Epithelial cell of prostate (primary cell): ENCODE results near the gene ATG10.
"Not testable (repeated sequence)": the region's sequence is repeated elsewhere in the genome, so short reads cannot be mapped to it uniquely, and the experiment has no call there.

ENCODE experiments used
- DNase-seq: peaks from one replicate; pipeline ENCODE4 v3.0.0-alpha.2; 2011; ENCODE audit warnings: low read depth, low spot score
- H3K27ac ChIP-seq: fragments of 450-650 bp; 2 replicates; pipeline ENCODE4 v1.5.1; 2017; ENCODE audit warnings: mild to moderate bottlenecking

ATG10 gene

DNA sequence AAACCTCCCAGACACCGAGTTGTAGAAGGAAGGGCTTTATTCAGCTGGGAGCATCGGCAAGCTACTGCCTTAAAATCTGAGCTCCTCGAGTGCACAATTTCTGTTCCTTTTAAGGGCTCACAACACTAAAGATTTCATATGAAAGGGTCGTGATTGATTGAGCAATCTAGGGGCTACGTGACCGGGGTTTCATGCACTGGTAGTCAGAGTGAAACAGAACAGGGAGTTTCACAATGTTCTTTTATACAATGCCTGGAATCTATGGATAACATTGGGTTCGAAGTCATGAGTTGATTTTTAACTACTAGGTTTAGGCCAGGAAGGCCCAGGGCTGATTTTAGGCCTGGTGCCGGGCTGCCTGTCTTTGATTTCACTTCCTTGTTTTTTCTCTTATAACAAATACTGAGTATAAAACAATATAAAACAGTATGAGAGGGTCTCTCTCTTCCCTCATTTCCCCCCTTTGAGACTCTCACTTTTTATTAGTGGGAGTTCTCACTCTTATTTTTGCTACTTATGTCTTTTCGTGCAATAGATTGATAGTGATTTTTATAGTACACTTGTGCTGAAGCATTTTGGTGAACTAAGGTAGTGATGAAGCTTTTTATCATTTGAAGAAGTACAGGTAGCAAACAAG is 295.6 kb downstream of the ATG10 start:
- not testable (repeated sequence) for DNase-seq, H3K27ac ChIP-seq

DNA sequence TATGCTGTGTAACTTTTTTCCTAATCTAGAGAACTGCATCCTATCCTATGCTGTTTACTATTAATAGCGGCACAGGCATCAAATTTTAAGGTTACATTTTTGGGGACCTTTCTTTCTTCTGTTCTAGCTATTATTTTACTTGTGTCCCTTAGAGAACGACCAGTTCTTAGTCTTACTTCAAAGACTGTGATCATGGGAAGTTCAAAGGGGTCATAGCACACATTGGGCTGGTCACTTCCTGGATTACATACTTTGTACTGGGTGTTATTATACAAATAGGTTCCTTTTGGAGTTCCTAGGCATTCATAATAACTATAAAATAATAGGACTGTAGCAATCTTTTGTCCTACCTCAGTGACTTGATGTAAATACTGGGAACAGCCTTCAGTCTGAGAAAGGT is 297.5 kb downstream of the ATG10 start:
- H3K27ac ChIP-seq, DNase-seq: not testable (repeated sequence)

DNA sequence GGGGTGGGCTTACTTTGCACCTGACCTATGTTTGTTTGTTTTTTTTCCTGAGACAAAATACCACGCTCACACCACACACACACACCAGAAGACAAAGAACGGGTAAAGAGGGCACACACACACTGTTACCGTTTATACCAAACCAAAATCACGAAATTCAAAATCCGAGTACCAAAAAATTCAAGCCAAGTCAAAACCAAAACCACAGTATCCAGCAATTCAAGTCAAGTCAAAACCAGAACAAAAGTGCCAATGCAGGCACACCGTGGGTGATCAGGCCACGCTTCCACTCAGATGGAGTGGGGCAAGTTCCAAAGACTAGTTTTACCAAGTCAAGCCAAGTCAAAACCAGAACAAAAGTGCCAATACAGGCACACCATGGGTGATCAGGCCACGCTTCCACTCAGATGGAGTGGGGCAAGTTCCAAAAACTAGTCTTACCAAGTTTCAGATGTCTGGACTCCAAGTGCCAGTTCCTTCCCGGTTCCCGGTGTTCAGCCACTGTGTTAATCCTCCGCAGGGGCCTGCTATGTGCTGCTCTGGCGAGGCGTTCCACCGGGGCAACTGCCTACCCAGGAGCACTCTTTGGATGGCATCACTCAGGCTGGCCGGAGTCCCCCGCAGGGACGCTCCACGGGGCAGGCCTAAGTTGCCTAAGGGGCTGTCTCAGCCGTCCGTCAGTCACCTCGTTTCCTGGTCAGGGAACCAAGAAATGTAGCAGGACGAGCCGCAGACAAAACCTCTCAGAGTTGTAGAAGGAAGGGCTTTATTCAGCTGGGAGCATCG is 300.9 kb downstream of the ATG10 start:
- not testable (repeated sequence) for DNase-seq, H3K27ac ChIP-seq

DNA sequence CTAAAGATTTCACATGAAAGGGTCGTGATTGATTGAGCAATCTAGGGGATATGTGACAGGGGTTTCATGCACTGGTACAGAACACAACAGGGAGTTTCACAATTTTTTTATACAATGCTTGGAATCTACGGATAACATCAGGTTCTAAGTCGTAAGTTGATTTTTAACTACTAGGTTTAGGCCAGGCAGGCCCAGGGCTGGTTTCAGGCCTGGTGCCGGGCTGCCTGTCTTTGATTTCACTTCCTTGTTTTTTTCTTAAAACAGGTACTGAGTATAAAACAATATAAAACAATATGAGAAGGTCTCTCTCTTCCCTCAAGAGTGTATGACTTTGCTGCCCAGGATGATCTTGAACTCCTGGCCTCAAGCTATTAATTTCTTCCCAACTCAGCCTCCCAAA is 301.6 kb downstream of the ATG10 start:
- DNase-seq = not testable (repeated sequence)
- H3K27ac ChIP-seq = peak overlapping the region; percentile 7

DNA sequence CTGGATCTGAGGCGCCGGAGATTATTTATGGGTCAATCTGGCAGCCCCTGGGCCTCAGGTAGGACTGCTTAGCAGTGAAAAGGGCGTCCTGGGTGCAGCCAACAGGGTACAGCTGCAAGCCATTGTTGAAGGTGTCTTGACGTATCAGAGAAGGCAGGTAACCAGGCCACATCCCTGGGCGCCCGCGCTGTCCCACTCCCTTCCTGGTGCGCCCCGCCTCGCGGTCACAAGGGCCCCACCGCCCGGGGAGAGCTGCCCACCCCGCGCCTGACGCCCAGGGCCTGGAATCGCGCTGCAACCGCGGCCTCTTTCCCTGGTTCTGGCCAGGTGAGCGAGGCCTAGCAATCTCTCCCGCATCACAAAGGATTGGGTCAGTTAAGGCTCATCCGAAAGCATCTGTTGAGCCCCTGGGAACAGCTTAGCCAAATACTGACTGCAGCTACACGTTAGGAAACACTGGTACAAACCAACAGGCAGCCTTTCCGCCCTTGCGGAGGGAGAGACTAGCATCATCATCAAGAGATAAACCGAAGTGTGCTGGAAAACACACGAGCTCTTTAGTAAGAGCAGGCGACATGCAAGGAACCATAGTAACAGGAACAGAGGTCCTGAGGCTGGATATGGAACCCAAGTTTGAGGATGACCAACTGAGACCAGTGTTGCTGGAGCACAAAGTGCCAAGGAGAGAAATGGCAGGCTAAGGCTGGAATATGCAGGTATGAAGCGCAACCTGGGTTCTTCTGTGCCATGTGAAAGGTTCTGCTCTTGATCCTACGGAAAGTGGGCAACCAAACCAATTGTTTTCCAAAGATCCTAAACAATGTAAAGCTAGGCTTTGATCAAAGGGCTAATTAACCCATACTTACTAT is 302.8 kb downstream of the ATG10 start:
- H3K27ac ChIP-seq = no peak overlapping the region
- DNase-seq = no peak

DNA sequence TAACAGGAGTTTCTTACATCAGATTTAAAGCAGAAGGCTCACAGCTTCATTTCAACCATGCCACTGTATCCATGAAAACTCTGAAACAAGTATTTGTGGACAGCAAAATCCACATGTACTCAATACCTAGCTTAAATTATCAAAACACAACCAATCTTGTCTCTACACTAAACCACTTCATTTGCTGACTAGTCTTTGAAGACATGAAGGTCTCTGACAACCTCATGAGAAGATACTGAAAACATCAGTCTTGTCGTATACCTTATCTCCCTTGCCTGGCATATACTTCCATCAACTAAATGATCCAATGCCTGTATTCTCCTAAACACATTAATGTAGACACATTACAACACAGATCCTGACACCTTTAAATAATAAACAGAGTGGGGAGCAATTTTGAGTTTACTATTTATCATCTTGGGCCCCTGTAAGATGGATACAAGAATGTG is 303.4 kb downstream of the ATG10 start:
- DNase-seq = no peak
- no peak overlapping the region for H3K27ac ChIP-seq

DNA sequence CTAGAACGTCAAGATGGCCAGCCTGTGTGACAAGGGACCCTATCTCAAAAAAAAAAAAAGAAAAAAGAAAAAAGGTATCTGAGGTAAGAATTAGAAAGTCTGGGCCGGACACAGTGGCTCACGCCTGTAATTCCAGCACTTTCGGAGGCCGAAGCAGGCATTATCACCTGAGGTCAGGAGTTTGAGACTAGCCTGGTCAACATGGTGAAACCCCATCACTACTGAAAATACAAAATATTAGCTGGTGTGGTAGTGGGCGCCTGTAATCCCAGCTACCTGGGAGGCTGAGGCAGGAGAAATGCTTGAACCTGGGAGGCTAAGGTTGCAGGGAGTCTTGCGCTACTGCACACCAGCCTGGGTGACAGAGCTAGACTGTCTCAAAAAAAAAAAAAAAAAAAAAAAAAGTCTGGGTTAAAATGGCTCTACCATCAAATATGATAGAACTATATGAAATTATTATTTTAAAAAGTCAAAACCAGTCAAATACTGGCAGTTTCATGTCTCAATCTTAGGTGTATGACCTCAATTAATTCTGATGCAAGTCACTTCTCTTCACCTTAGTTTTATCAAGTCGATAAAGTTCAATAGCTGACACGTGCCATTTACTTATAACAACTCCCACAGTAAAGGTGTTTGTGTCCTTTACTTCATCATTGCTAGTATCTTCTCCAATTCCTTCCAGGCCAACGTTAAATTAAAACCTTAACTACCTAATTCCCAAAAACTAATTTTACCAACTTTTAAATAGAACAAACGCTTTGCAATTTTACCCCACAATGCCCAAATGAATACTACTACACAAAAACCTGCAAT is 305.2 kb downstream of the ATG10 start:
- peak overlapping the region; percentile 75 for H3K27ac ChIP-seq
- DNase-seq = no peak

DNA sequence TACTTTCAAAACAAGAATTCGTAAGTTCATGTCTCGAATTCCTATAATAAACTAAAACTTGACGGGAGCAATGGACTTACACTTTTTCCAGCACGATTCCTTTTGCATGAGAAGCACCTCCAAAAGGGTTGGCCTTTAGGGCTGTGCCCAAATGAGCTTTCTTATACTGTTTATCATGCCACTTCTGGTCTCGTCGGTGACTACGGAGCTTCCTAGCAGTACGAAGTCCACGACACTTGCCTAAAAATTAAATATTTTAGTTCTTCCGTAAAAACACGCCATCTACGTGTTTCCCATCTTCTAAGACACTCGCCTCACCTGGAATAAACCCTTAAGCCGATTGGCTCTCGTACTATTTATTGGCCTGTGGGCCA is 305.8 kb downstream of the ATG10 start:
- peak overlapping the region; percentile 75 for H3K27ac ChIP-seq
- DNase-seq = no peak

DNA sequence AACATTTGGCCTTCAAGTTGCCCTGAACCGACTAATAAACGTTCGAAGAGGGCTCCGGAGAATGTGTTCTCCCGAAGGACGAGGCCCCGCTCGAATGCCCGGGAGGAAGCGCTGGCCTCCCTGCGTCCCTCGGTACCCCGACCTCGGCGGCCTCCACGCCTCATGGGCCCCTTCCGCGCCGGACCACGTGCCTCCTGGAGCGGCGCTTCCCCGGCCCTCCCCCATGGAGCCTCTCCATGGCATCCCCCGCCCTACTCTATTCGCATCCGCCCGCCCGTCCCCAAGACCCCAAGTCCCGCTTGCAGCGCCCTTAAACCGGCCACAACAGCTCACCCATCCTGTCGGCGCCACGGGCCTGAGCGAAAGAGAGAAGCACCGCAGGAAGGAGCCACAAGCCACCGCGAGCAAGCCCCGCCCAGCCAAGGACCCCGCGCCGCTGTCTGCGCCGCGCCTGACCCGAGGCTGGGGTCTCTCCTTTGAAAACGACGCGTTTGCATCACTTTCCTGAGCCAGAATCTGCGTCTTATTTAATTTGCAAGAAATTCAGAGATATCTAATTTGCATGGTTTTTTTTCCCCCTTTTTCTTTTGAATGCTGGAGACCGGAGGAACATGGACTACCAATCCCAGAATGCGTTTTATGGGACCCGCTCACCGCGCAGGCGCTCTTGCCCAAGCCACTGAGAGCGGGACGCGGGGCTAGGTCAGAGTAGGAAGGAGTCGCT is 306.3 kb downstream of the ATG10 start, which contains the start of gene RPS23:
Gene RPS23 (minus strand): TSS at position 368 of the 724 bp plus-strand sequence. CDS start 31 bp downstream, at position 337.
- peak; percentile 26 for DNase-seq
- peak within 1 kb of the TSS; percentile 75 for H3K27ac ChIP-seq

DNA sequence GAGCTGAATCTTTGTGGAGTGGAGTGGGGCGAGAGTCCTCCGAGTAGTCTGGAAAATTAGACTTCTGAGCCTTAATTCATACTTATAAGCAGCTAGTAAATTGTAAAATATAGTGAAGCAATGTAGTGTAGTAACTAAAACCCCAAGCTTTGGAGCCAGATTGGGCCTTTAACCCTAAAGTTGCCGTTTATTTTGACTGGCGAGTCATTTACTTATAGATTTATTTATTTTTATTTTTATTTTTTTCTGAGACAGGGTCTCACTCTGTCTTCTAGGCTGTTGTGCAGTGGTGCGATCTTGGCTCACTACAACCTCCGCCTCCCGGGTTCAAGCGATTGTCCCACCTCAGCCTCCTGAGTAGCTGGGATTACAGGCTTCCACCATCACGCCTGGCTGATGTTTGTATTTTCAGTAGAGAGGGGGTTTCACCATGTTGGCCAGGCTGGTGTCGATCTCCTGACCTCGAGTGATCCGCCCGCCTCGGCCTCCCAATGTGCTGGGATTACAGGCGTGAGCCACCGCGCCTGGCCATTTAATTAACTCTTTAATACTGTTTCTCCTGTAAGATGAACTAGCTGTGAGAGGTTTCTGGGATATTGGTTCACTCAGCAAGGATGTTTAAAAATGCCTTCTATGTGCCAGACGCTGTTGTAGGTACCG is 307.0 kb downstream of the ATG10 start:
- DNase-seq = no peak

DNA sequence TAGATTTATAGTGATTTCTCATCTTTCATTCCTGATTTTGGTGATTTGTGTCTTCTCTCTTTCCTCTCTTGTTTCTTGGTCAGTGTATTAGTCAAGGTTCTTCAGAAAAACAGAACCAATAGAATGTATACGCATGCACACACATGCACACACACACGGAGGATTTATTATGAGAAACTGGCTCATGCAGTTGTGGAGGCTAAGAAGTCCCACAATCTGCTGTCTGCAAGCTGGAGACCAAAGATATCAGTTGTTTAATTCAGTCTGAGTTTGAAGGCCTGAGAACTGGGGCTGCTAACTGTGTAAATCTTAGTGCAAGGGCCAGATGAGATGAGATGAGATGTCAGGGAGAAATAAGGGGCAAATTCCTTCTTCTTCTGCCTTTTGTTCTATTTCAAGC is 312.1 kb downstream of the ATG10 start:
- H3K27ac ChIP-seq = no peak overlapping the region
- no peak for DNase-seq

More for the DNA sequence above, 307.0 kb downstream of the ATG10 start:
- peak overlapping the region; percentile 75 for H3K27ac ChIP-seq

DNA sequence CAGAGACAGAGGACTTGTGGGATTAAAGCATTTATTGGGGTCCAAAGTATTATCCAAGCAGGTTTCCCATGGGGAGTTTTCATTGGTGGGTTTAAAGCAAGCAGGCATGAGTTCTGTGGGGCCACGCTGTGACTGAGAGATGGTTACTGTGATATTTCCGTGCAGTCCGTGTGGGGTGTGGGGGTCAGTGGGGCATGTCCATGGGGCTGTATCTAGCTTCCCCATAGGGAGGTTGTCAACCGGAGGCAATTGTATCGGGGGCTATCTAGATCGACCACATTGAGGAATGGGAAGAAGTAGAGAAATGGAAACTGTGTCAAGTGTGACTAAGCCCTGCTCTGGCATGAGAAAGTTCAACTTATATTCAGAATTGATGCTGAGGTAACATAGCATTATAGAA is 313.4 kb downstream of the ATG10 start:
- no peak for DNase-seq
- H3K27ac ChIP-seq = no peak overlapping the region

DNA sequence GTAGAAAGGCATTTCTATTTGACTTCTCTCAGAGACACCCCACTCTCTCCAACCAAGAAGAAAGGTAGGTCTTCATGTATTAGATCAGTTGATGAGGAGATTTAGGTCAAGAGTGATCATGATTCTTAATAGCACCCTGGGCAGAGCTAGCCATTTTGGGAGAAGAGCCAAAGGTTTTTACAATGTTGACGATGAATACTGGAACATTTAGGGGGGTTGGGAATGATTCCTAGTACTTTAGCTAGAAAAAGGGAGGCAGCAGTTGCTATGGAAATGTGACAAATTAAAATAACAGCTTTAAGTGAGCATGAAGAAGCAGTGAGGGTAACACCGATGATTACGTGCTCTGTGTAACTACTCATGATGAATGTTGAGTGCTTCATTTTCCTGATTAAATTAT is 315.8 kb downstream of the ATG10 start:
- no peak overlapping the region for H3K27ac ChIP-seq
- DNase-seq = no peak

DNA sequence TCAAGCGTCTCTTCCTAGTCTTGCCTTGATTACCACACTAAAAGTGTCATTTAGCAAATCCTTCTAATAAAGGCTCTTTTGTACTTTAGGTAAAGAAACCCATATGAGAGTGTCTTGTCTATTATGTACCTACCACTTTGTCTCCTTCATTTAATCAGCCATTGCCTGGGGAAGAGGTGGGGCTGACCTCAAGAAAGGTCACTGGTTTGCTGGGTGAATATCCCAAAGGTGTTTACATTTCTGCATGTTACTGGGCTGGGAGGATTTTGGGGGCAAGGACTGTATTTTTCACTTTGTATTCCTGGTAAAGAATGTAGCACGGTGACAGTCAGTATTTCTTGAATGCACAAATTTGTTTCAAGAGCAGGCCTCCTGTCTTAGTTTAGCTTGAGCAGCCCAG is 318.2 kb downstream of the ATG10 start:
- no peak for DNase-seq
- no peak overlapping the region for H3K27ac ChIP-seq

DNA sequence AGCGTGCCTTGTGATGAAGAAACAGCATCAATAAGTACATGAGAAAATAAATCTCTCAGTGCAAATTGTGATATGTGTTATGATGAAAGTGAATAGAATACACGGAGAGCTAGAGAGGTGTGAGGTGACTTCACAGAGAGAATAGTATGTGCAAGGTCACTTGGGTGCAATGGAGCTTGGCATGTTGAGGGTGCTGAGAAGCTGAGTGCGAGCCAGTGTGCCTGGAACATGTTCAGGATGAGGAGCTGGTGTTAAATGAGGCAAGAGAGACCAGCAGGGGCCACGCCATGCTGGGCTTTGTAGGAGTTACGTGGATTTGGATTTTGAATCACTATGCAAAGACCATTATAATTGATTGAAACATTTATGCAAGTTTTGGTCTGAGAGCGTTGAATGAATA is 319.1 kb downstream of the ATG10 start:
- DNase-seq = no peak

DNA sequence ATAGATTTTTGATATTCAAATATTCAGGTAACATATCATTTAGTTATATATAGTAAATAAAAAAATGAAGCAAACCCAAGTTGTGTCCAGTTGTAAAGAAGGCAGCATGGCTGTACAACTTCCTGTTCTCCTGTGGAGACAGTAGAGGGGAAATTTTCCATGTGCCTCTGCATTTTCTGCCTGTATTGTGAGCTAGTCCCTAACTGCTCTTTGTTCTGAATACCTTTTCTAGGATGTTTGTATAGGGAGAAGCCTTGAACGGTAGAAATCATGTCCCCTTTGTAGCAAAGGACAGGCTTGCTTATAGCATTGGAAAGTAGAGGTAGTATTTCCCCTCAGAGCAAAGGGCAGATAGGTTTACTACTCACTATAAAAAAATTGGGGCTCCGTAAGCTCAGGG is 319.6 kb downstream of the ATG10 start:
- H3K27ac ChIP-seq = no peak overlapping the region
- no peak for DNase-seq

More for the DNA sequence above, 319.1 kb downstream of the ATG10 start:
- no peak overlapping the region for H3K27ac ChIP-seq

DNA sequence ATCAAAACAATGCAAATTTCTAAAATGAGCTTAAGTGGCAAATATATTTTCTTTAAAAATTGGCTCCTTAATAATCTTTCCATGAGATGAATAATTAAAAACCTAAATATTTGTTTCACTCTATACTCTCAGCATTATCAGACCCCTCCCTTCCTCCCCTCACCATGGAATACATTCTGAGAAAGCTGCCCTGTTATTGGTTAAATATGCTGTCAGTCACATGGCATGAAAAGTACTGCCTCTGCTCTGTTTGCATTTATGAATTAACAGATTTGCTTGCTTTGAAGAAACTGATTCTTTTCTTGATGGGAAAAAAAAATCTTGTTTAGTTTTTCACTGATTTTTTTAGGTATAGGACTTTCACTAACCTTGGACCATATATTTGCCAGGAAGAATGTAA is 323.3 kb downstream of the ATG10 start:
- no peak for DNase-seq

DNA sequence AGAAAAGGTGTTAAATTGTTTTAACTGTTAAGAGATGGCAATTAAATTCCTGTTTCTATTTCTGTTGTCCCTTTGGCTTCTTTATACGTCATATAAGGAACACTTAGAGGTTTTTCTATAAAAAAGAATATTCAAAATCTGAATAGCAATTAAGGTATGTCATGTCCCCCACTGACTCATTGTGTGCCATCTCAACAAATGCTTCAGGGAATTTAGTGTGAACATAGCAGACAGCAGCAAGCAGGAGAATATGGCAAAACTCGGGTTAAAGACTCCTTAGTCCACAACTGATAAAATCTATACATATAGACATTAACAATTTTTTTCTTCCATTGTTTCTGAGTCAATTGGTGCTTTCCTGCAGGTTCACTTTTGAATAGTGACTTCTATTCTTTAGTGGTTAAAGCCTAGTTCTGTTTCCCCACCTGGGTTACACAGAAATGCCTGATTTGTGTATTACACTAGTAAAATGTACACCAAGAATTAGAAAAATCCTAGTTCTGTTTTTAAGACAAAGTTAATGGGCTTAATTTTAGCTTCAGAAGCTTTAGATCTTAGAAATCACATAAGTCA is 324.2 kb downstream of the ATG10 start:
- H3K27ac ChIP-seq = no peak overlapping the region
- DNase-seq = no peak

More for the DNA sequence above, 323.3 kb downstream of the ATG10 start:
- H3K27ac ChIP-seq = no peak overlapping the region
